Osteocyte (in vitro differentiated cells): ENCODE results near the gene CYP3A4. TPM values are rescaled to one million over a fixed set of nuclear protein-coding genes. Genes with fewer than 3 reads are reported as not detected.
"Not testable (repeated sequence)": the region's sequence is repeated elsewhere in the genome, so short reads cannot be mapped to it uniquely, and the experiment has no call there.

ENCODE experiments used
- DNase-seq: peaks from one replicate; pipeline ENCODE4 v3.0.0; 2021; ENCODE audit warnings: mixed read lengths; ENCODE audit not compliant: unreplicated experiment; ENCODE audit errors: extremely low spot score
- H3K27ac Mint-ChIP-seq: one replicate; pipeline ENCODE4 v1.8.0; 2021; ENCODE audit warnings: mild to moderate bottlenecking, mixed read lengths; ENCODE audit not compliant: unreplicated experiment
- H3K27me3 Mint-ChIP-seq: one replicate; pipeline ENCODE4 v1.8.0; 2021; ENCODE audit warnings: mixed read lengths; ENCODE audit not compliant: unreplicated experiment
- H3K36me3 Mint-ChIP-seq: one replicate; pipeline ENCODE4 v1.8.0; 2021; ENCODE audit warnings: mixed read lengths; ENCODE audit not compliant: unreplicated experiment
- H3K4me1 Mint-ChIP-seq: one replicate; pipeline ENCODE4 v1.8.0; 2021; ENCODE audit warnings: mixed read lengths; ENCODE audit not compliant: unreplicated experiment
- H3K4me3 Mint-ChIP-seq: one replicate; pipeline ENCODE4 v1.8.0; 2021; ENCODE audit warnings: mild to moderate bottlenecking, moderate library complexity, mixed read lengths; ENCODE audit not compliant: unreplicated experiment
- H3K9me3 Mint-ChIP-seq: one replicate; pipeline ENCODE4 v1.8.0; 2021; ENCODE audit warnings: mixed read lengths; ENCODE audit not compliant: unreplicated experiment
- CTCF ChIP-seq: fragments of 200-600 bp; sonication (generic); IDR thresholded peaks from 2 replicates; pipeline ENCODE4 v1.5.0; 2021; ENCODE audit warnings: antibody characterized with exemption, mild to moderate bottlenecking, moderate library complexity
- total RNA-seq: library from RNA; stranded (reverse); gene quantifications from 2 replicates; pipeline ENCODE4 v1.2.1, GENCODE V29; 2021

CYP3A4 gene
- total RNA-seq, 1 donor from 2014 or later, result not detected

- no peak overlapping the region for H3K27ac Mint-ChIP-seq
- no peak for DNase-seq
- no peak for TF ChIP-seq CTCF
- H3K4me1 Mint-ChIP-seq, result no peaks in the 10 kb centered on the region
- H3K27me3 Mint-ChIP-seq, result peaks cover 8% of the 10 kb centered on the region
- no peaks in the 10 kb centered on the region for H3K36me3 Mint-ChIP-seq
- no peak overlapping the region for H3K4me3 Mint-ChIP-seq
- H3K9me3 Mint-ChIP-seq, result no peaks in the 10 kb centered on the region
Measured at GRCh38 chr7:99786726-99787335, 2.8 kb upstream of the CYP3A4 start.

- H3K27ac Mint-ChIP-seq, H3K9me3 Mint-ChIP-seq, DNase-seq, H3K4me3 Mint-ChIP-seq, H3K4me1 Mint-ChIP-seq, H3K36me3 Mint-ChIP-seq: not testable (repeated sequence)
- peaks cover 10% of the 10 kb centered on the region for H3K27me3 Mint-ChIP-seq
Measured at GRCh38 chr7:99785654-99786053, 1.7 kb upstream of the CYP3A4 start.

GRCh38 chr7:99782012-99782953 is 1.7 kb downstream of the CYP3A4 start:
- TF ChIP-seq CTCF, result no peak
- no peaks in the 10 kb centered on the region for H3K36me3 Mint-ChIP-seq
- no peak overlapping the region for H3K4me3 Mint-ChIP-seq
- no peak for DNase-seq
- H3K27ac Mint-ChIP-seq, result no peak overlapping the region
- peaks cover 15% of the 10 kb centered on the region for H3K27me3 Mint-ChIP-seq
- no peaks in the 10 kb centered on the region for H3K4me1 Mint-ChIP-seq
- no peaks in the 10 kb centered on the region for H3K9me3 Mint-ChIP-seq

- no peak for TF ChIP-seq CTCF
- H3K36me3 Mint-ChIP-seq, result no peaks in the 10 kb centered on the region
- H3K4me3 Mint-ChIP-seq, result no peak overlapping the region
- no peaks in the 10 kb centered on the region for H3K4me1 Mint-ChIP-seq
- no peak for DNase-seq
- no peak overlapping the region for H3K27ac Mint-ChIP-seq
- peaks cover 26% of the 10 kb centered on the region for H3K27me3 Mint-ChIP-seq
- H3K9me3 Mint-ChIP-seq, result no peaks in the 10 kb centered on the region
Measured at GRCh38 chr7:99780588-99780987, 3.4 kb downstream of the CYP3A4 start.

GRCh38 chr7:99779949-99780348 is 4.0 kb downstream of the CYP3A4 start:
- Mint-ChIP-seq H3K4me1 (no peaks in the 10 kb centered on the region), H3K4me3 (no peak overlapping the region), H3K36me3 (no peaks in the 10 kb centered on the region), H3K9me3 (no peaks in the 10 kb centered on the region), H3K27ac (no peak overlapping the region), H3K27me3 (peaks cover 31% of the 10 kb centered on the region)
- no peak for DNase-seq
- TF ChIP-seq CTCF, result no peak
